B cell (primary cell): ENCODE results near the gene CATSPER3. TPM values are rescaled to one million over a fixed set of nuclear protein-coding genes. Genes with fewer than 3 reads are reported as not detected.

Experiments used
- ATAC-seq: fragments of 200-7000 bp; cut with Tn5 transposase; one replicate; pipeline ENCODE4 v1.10.0; 2021; ENCODE audit warnings: low read depth, mild to moderate bottlenecking, moderate number of reproducible peaks, moderate library complexity
- CTCF ChIA-PET: fragments of 350-600 bp; sonication (Branson Sonifier 250); formaldehyde crosslinking; loops from one replicate; lab custom pipeline; 2021; ENCODE audit warnings: antibody characterized with exemption, inconsistent platforms; lab: Charles Lee
- POLR2A ChIA-PET: fragments of 350-600 bp; sonication (Branson Sonifier 250); formaldehyde crosslinking; loops from one replicate; lab custom pipeline; 2021; ENCODE audit warnings: antibody characterized with exemption; lab: Charles Lee
- DNase-seq: peaks from one replicate; pipeline ENCODE4 v3.0.0; 2013
- H2AFZ ChIP-seq: 2 replicates; pipeline ENCODE4 v1.6.1; 2012; ENCODE audit warnings: mild to moderate bottlenecking, low read depth, low read length; ENCODE audit not compliant: insufficient read depth, poor library complexity, severe bottlenecking
- H3K27ac ChIP-seq, 2 donors: 1 replicate in 1 of 2; 2 replicates in 1 of 2; pipeline ENCODE4 v1.5.1; 2012 to 2013; ENCODE audit warnings: low read length in 2 of 2, mild to moderate bottlenecking in 2 of 2, moderate library complexity in 1 of 2
- H3K27me3 ChIP-seq, 4 experiments: fragments of 200-600 bp in 1 of 4; sonication (generic) in 1 of 4; replicated peaks in 1 of 4; 1 replicate in 2 of 4; 2 replicates in 2 of 4; pipeline versions ENCODE4 v1.6.1 to v1.7.0; 2013 to 2016; ENCODE audit warnings: low read length in 3 of 4, mild to moderate bottlenecking in 2 of 4, mixed read lengths in 1 of 4, moderate library complexity in 1 of 4; ENCODE audit not compliant: insufficient read depth in 4 of 4, control insufficient read depth in 3 of 4; ENCODE audit errors: control extremely low read depth in 1 of 4
- H3K36me3 ChIP-seq, 2 experiments: replicated peaks in 1 of 2; 1 replicate in 1 of 2; 2 replicates in 1 of 2; pipeline versions ENCODE4 v1.6.1 to v1.7.1; 2013; ENCODE audit warnings: low read length in 1 of 2; ENCODE audit not compliant: insufficient read depth in 2 of 2, control insufficient read depth in 1 of 2; ENCODE audit errors: control extremely low read depth in 1 of 2, extremely low read depth in 1 of 2
- H3K4me1 ChIP-seq, 2 donors: fragments of 200-600 bp in 1 of 2; sonication (generic) in 1 of 2; 1 replicate in 1 of 2; 2 replicates in 1 of 2; pipeline versions ENCODE4 v1.5.1 to v1.6.1; 2013 to 2017; ENCODE audit warnings: low read length in 2 of 2; ENCODE audit not compliant: control insufficient read depth in 2 of 2, insufficient read depth in 2 of 2
- H3K4me2 ChIP-seq: replicated peaks from 2 replicates; pipeline ENCODE3; 2012; ENCODE audit warnings: mild to moderate bottlenecking, low read depth, low read length; ENCODE audit not compliant: poor library complexity, severe bottlenecking
- H3K4me3 ChIP-seq, 5 experiments: fragments of 200-600 bp in 1 of 5; sonication (generic) in 1 of 5; 1 replicate in 3 of 5; 2 replicates in 2 of 5; pipeline versions ENCODE4 v1.5.1 to v1.7.0; 2011 to 2016; ENCODE audit warnings: low read length in 4 of 5, mild to moderate bottlenecking in 4 of 5, low read depth in 2 of 5, control low read depth in 1 of 5, moderate library complexity in 1 of 5; ENCODE audit not compliant: insufficient read depth in 1 of 5; ENCODE audit errors: control extremely low read depth in 1 of 5, extremely low read depth in 1 of 5
- H3K79me2 ChIP-seq: fragments of 200-600 bp; sonication (generic); one replicate; pipeline ENCODE4 v1.6.0; 2016; ENCODE audit warnings: low read length; ENCODE audit not compliant: control insufficient read depth, insufficient read depth
- H3K9ac ChIP-seq: fragments of 200-600 bp; sonication (generic); 2 replicates; pipeline ENCODE4 v1.6.1; 2017; ENCODE audit warnings: mild to moderate bottlenecking, low read length, moderate library complexity
- H3K9me3 ChIP-seq, 3 donors: one replicate each; pipeline versions ENCODE4 v1.6.1 to v1.7.1; 2013; ENCODE audit warnings: low read length in 2 of 3; ENCODE audit not compliant: control insufficient read depth in 2 of 3, insufficient read depth in 1 of 3; ENCODE audit errors: control extremely low read depth in 1 of 3
- H4K20me1 ChIP-seq: 2 replicates; pipeline ENCODE4 v1.6.0; 2012; ENCODE audit warnings: mild to moderate bottlenecking, low read length; ENCODE audit not compliant: insufficient read depth, control insufficient read depth, poor library complexity, severe bottlenecking
- H3K27ac Mint-ChIP-seq: one replicate; pipeline ENCODE4 v1.8.0; 2021; ENCODE audit warnings: mixed read lengths
- H3K27me3 Mint-ChIP-seq: one replicate; pipeline ENCODE4 v1.8.0; 2021; ENCODE audit warnings: mixed read lengths
- H3K4me1 Mint-ChIP-seq: one replicate; pipeline ENCODE4 v1.8.0; 2021; ENCODE audit warnings: mixed read lengths
- H3K4me3 Mint-ChIP-seq: one replicate; pipeline ENCODE4 v1.8.0; 2021; ENCODE audit warnings: mixed read lengths
- H3K9me3 Mint-ChIP-seq: one replicate; pipeline ENCODE4 v1.8.0; 2022; ENCODE audit warnings: mixed read lengths; ENCODE audit not compliant: insufficient read depth
- EZH2 ChIP-seq: IDR thresholded peaks from 2 replicates; pipeline ENCODE4 v1.6.1; 2012; ENCODE audit warnings: borderline replicate concordance, low read depth, mild to moderate bottlenecking, moderate library complexity, low read length; ENCODE audit not compliant: insufficient read depth, poor library complexity, severe bottlenecking
- WGBS: methylation state at CpG from one replicate; pipeline ENCODE4 v1.1.5; 2013; ENCODE audit warnings: missing lambda C conversion rate; ENCODE audit not compliant: insufficient coverage; 5-methylcytosine and 5-hydroxymethylcytosine counted together
- intact Hi-C: fragments of 100-400 bp; cut with micrococcal nuclease; formaldehyde crosslinking; loops from one replicate; pipeline ENCODE4 v1.10.0; 2022
- polyA minus RNA-seq: library from RNA; depleted of rRNA, polyadenylated mRNA; stranded (reverse); fragments of >200 nt; gene quantifications from 2 replicates; pipeline ENCODE4 v1.2.3, GENCODE V29; 2012
- polyA plus RNA-seq: library from polyadenylated mRNA; depleted of rRNA; stranded (reverse); fragments of >200 nt; gene quantifications from 2 replicates; pipeline ENCODE4 v1.2.3, GENCODE V29; 2012
- total RNA-seq, 2 donors: library from RNA; stranded (reverse); fragments of 120-200 nt in 1 of 2; gene quantifications; 1 replicate in 1 of 2; 2 replicates in 1 of 2; pipeline versions ENCODE4 v1.2.3 to v1.2.4, GENCODE V29; 2013 to 2022
- TF ChIP-seq, protein P1 (sequence below): fragments of 200-600 bp; IDR thresholded peaks from one replicate; pipeline ENCODE4 v1.8.0; 2022; ENCODE audit warnings: antibody characterized with exemption, mild to moderate bottlenecking

The CATSPER3 gene
- 0.79 and 2.7 TPM in 2 replicates for total RNA-seq
- 0.37 TPM for total RNA-seq (2013)
- 1.1 and 1.3 TPM in 2 replicates for polyA plus RNA-seq
- 0.29 TPM in 1 of 2 replicates, not detected in the other for polyA minus RNA-seq

DNA sequence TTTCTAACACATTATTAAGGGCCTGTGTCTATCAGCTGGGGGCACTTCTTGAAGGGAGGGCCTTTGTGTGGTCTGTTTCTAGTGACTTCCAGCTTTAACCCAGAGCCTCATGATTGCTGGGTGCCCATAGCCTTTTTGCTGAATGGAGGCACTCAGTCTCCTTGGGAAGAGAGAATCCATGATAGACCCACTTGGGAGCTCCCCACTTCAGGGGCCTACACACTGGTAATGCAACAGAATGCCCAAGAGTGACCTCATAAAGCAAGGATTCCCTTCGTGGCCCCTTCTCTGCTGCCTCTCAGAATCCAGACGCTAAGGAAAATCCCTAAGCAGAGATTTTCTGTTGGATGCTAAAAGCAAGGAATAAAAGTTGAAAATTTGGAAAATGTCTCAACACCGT is at the start of gene CATSPER3:
TSS of gene CATSPER3 (plus strand) at position 301 of the 400 bp plus-strand sequence. CDS start at position 386, 85 bp downstream.
- POLR2A ChIA-PET: no interaction called here

DNA sequence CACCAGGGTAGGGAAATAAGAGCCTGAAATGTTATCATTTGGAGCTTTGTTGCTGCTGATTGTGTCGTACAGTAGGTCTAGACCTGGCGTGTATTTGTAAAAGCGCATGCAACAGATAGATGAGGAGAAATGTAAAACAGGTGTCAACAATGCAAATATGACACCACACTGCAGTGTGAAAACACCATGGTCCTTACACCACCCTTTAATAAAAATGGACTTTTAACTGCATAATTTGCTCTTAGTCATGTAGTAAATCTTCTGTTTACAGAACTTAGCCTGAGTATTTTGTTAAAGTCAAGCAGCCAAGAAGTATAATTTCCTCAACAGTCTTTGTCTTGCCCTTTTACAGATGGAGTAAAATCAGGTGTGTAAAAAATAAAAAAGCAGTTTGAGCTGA is 48.8 kb upstream of the CATSPER3 start:
- intact Hi-C loops: no loop called here
- H3K9me3 Mint-ChIP-seq: no peaks in the 10 kb centered on the region
- ChIA-PET POLR2A (no interaction called here), CTCF (interaction anchor here (1.0 to 6.7 kb wide), 2 partner anchors 269 to 274 kb away, joined by 4 to 44 read pairs; no protein-coding TSS in a partner anchor)
- ATAC-seq (no peak), DNase-seq (no peak)
- Histone ChIP-seq H3K36me3 (peaks cover 4 to 39% of the 10 kb centered on the region in 2 experiments), H4K20me1 (no peaks in the 10 kb centered on the region), H3K4me3 (no peak overlapping the region), H3K79me2 (peaks cover 21% of the 10 kb centered on the region), H2AFZ (no peak overlapping the region), H3K4me1 (no peaks in the 10 kb centered on the region), H3K27me3 (no peaks in the 10 kb centered on the region), H3K9ac (no peak overlapping the region), H3K4me2 (no peak overlapping the region), H3K9me3 (no peaks in the 10 kb centered on the region), H3K27ac (no peak overlapping the region)
- no peak overlapping the region for H3K4me3 Mint-ChIP-seq
- WGBS: no CpG with 5 or more reads among the region's 3 CpGs
- H3K27me3 Mint-ChIP-seq: no peaks in the 10 kb centered on the region
- H3K4me1 Mint-ChIP-seq: no peaks in the 10 kb centered on the region
- TF ChIP-seq, protein P1, sequence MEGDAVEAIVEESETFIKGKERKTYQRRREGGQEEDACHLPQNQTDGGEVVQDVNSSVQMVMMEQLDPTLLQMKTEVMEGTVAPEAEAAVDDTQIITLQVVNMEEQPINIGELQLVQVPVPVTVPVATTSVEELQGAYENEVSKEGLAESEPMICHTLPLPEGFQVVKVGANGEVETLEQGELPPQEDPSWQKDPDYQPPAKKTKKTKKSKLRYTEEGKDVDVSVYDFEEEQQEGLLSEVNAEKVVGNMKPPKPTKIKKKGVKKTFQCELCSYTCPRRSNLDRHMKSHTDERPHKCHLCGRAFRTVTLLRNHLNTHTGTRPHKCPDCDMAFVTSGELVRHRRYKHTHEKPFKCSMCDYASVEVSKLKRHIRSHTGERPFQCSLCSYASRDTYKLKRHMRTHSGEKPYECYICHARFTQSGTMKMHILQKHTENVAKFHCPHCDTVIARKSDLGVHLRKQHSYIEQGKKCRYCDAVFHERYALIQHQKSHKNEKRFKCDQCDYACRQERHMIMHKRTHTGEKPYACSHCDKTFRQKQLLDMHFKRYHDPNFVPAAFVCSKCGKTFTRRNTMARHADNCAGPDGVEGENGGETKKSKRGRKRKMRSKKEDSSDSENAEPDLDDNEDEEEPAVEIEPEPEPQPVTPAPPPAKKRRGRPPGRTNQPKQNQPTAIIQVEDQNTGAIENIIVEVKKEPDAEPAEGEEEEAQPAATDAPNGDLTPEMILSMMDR: no peak
- TF ChIP-seq EZH2: no peak
- H3K27ac Mint-ChIP-seq: no peak overlapping the region

More for the DNA sequence above, at the start of gene CATSPER3:
- Histone ChIP-seq H4K20me1 (no peaks in the 10 kb centered on the region), H3K36me3 (peaks cover 0 to 8% of the 10 kb centered on the region in 2 experiments), H2AFZ (no peak within 1 kb of the TSS), H3K79me2 (no peaks in the 10 kb centered on the region), H3K4me2 (no peak within 1 kb of the TSS), H3K4me3 (no peak within 1 kb of the TSS), H3K9ac (no peak within 1 kb of the TSS), H3K27me3 (no peaks in the 10 kb centered on the region), H3K9me3 (no peaks in the 10 kb centered on the region), H3K27ac (no peak within 1 kb of the TSS), H3K4me1 (no peaks in the 10 kb centered on the region)
- H3K27ac Mint-ChIP-seq: no peak within 1 kb of the TSS
- intact Hi-C loops: no loop called here
- DNase-seq: no peak
- no peak within 1 kb of the TSS for H3K4me3 Mint-ChIP-seq
- TF ChIP-seq, protein P1: no peak
- TF ChIP-seq EZH2: no peak
- no peaks in the 10 kb centered on the region for H3K9me3 Mint-ChIP-seq
- ATAC-seq: no peak
- WGBS: 95% methylated on average over 2 of the region's 3 CpGs
- H3K4me1 Mint-ChIP-seq: no peaks in the 10 kb centered on the region
- H3K27me3 Mint-ChIP-seq: no peaks in the 10 kb centered on the region
- CTCF ChIA-PET: no interaction called here
